ENCODE results near the gene METTL3. TPM values are rescaled to one million over a fixed set of nuclear protein-coding genes. Genes with fewer than 3 reads are reported as not detected.

The METTL3 gene
- total RNA-seq, 1 donor from 2014 or later, result 81.7 TPM

DNA sequence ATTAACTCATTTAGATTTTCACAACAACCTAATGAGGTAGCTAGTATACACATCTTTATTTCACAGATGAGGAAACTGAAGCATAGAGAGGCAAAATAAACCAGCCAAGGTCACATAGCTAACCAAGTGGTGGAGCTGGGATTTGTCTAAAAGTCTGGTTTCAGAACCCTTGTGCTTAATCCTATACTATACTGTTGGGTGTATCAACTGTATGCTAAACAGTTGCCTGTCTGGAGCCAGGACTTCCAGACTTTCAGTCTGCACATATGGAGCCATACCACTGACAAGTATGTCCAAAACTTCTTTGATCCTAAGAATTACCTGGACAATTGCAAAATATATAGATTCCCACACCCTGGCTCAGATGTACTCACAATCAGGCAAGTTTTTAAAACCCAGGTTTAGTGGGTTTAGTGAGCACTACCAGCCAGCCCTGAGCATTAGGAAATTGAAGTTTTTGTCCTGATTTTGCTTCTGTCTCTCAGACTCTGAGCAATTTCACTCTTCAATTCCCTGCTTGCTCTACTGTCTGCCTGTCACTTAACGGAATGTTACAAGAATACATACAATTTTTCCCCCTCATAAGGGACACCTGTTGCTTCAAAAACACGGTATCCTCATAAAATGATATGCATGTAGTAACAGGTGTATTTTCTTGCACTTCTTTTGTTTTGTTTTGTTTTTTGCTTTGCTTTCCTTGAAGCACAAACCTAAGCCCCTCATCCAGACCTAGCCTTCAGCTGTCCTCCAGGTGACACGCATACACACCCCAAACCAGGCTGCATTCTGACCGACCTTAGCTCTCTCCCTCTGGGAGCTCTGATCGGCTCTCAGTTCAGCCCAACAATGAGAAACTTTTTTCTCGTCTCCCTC lies 24.6 kb upstream of the METTL3 start:
- no peak overlapping the region for H3K4me3 Mint-ChIP-seq
- H3K27ac Mint-ChIP-seq, result no peak overlapping the region
- peaks cover 57% of the 10 kb centered on the region for H3K27me3 Mint-ChIP-seq
- no peaks in the 10 kb centered on the region for H3K36me3 Mint-ChIP-seq (ENCODE audit: low read depth)
- intact Hi-C loops (cut with micrococcal nuclease), result no loop called here
- no peaks in the 10 kb centered on the region for H3K9me3 Mint-ChIP-seq
- no peak for DNase-seq
- H3K4me1 Mint-ChIP-seq, result peaks cover 5% of the 10 kb centered on the region

GRCh38 chr14:21534576-21534975 lies 23.4 kb upstream of the METTL3 start:
- H3K27me3 Mint-ChIP-seq, result peaks cover 57% of the 10 kb centered on the region
- intact Hi-C loops (cut with micrococcal nuclease), result no loop called here
- H3K4me1 Mint-ChIP-seq, result peaks cover 5% of the 10 kb centered on the region
- H3K36me3 Mint-ChIP-seq (ENCODE audit: low read depth), result no peaks in the 10 kb centered on the region
- no peak overlapping the region for H3K4me3 Mint-ChIP-seq
- no peaks in the 10 kb centered on the region for H3K9me3 Mint-ChIP-seq
- no peak overlapping the region for H3K27ac Mint-ChIP-seq
- no peak for DNase-seq

DNA sequence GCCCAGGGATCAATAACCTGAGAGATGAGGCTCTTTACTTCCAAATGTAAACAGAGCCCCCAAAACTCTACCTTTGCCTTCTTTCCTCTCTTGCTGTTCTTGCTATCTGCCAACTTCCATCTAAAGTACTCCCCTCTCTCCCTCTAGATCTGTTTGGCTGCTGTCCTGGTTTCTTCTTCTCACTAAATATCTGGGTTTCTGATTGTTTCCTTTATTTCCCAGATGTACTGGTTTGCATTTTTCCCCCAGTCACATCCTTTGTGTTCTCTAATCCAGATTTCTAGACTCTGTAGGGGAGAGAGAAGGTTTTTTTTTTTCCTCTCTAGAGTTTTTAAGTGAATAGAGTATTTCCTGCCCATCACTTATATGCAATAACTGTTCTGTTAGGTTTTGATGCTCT lies 22.2 kb upstream of the METTL3 start:
- DNase-seq, result no peak
- H3K27me3 Mint-ChIP-seq, result peaks cover 48% of the 10 kb centered on the region
- peaks cover 5% of the 10 kb centered on the region for H3K4me1 Mint-ChIP-seq
- H3K4me3 Mint-ChIP-seq, result no peak overlapping the region
- H3K27ac Mint-ChIP-seq, result no peak overlapping the region
- intact Hi-C loops (cut with micrococcal nuclease), result no loop called here
- no peaks in the 10 kb centered on the region for H3K9me3 Mint-ChIP-seq
- no peaks in the 10 kb centered on the region for H3K36me3 Mint-ChIP-seq (ENCODE audit: low read depth)

GRCh38 chr14:21529515-21529914 lies 18.4 kb upstream of the METTL3 start:
- Mint-ChIP-seq H3K4me3 (no peak overlapping the region), H3K9me3 (no peaks in the 10 kb centered on the region), H3K27ac (no peak overlapping the region), H3K36me3 (ENCODE audit: low read depth) (no peaks in the 10 kb centered on the region), H3K27me3 (peaks cover 27% of the 10 kb centered on the region), H3K4me1 (peaks cover 12% of the 10 kb centered on the region)
- no peak for DNase-seq
- intact Hi-C loops (cut with micrococcal nuclease), result no loop called here

- H3K36me3 Mint-ChIP-seq (ENCODE audit: low read depth), result no peaks in the 10 kb centered on the region
- no peak overlapping the region for H3K27ac Mint-ChIP-seq
- no peak overlapping the region for H3K4me3 Mint-ChIP-seq
- no peaks in the 10 kb centered on the region for H3K9me3 Mint-ChIP-seq
- intact Hi-C loops (cut with micrococcal nuclease), result no loop called here
- peaks cover 22% of the 10 kb centered on the region for H3K27me3 Mint-ChIP-seq
- no peak for DNase-seq
- H3K4me1 Mint-ChIP-seq, result peaks cover 12% of the 10 kb centered on the region
These were observed 17.5 kb upstream of the METTL3 start for GRCh38 chr14:21528381-21529348.

GRCh38 chr14:21527318-21527679 lies 16.2 kb upstream of the METTL3 start:
- Mint-ChIP-seq H3K4me3 (peak overlapping the region; percentile 80), H3K9me3 (no peaks in the 10 kb centered on the region), H3K36me3 (ENCODE audit: low read depth) (no peaks in the 10 kb centered on the region), H3K27me3 (peaks cover 19% of the 10 kb centered on the region), H3K4me1 (peaks cover 12% of the 10 kb centered on the region), H3K27ac (no peak overlapping the region)
- no peak for DNase-seq
- intact Hi-C loops (cut with micrococcal nuclease), result no loop called here

- Mint-ChIP-seq H3K4me1 (peaks cover 12% of the 10 kb centered on the region), H3K4me3 (peak overlapping the region; percentile 80), H3K9me3 (no peaks in the 10 kb centered on the region), H3K27me3 (peaks cover 16% of the 10 kb centered on the region), H3K27ac (no peak overlapping the region), H3K36me3 (ENCODE audit: low read depth) (no peaks in the 10 kb centered on the region)
- intact Hi-C loops (cut with micrococcal nuclease), result loop anchor here (1.0 kb wide), 2 partner anchors 16 to 70 kb away; partner anchors contain the start of gene CHD8
- no peak for DNase-seq
These were observed 15.7 kb upstream of the METTL3 start for GRCh38 chr14:21526672-21527317.

- peaks cover 12% of the 10 kb centered on the region for H3K4me1 Mint-ChIP-seq
- no peaks in the 10 kb centered on the region for H3K9me3 Mint-ChIP-seq
- H3K27ac Mint-ChIP-seq, result peak within 1 kb of the TSS; percentile 66
- no peaks in the 10 kb centered on the region for H3K36me3 Mint-ChIP-seq (ENCODE audit: low read depth)
- peak; percentile 87 for DNase-seq
- H3K27me3 Mint-ChIP-seq, result peaks cover 17% of the 10 kb centered on the region
- H3K4me3 Mint-ChIP-seq, result peak within 1 kb of the TSS; percentile 80
- intact Hi-C loops (cut with micrococcal nuclease), result loop anchor here (1.0 kb wide), 2 partner anchors 16 to 70 kb away; partner anchors contain the start of gene CHD8
These were observed 15.0 kb upstream of the METTL3 start, which contains the start of gene SALL2 for GRCh38 chr14:21525962-21526671. SALL2 (minus strand) TSS chr14:21526346; CDS start chr14:21526127, 219 bp downstream.

- Mint-ChIP-seq H3K27me3 (peaks cover 17% of the 10 kb centered on the region), H3K27ac (peak overlapping the region; percentile 4), H3K36me3 (ENCODE audit: low read depth) (no peaks in the 10 kb centered on the region), H3K4me1 (peaks cover 12% of the 10 kb centered on the region), H3K9me3 (no peaks in the 10 kb centered on the region), H3K4me3 (peak overlapping the region; percentile 80)
- intact Hi-C loops (cut with micrococcal nuclease), result no loop called here
- DNase-seq, result no peak
These were observed 14.4 kb upstream of the METTL3 start for GRCh38 chr14:21525571-21525961.

DNA sequence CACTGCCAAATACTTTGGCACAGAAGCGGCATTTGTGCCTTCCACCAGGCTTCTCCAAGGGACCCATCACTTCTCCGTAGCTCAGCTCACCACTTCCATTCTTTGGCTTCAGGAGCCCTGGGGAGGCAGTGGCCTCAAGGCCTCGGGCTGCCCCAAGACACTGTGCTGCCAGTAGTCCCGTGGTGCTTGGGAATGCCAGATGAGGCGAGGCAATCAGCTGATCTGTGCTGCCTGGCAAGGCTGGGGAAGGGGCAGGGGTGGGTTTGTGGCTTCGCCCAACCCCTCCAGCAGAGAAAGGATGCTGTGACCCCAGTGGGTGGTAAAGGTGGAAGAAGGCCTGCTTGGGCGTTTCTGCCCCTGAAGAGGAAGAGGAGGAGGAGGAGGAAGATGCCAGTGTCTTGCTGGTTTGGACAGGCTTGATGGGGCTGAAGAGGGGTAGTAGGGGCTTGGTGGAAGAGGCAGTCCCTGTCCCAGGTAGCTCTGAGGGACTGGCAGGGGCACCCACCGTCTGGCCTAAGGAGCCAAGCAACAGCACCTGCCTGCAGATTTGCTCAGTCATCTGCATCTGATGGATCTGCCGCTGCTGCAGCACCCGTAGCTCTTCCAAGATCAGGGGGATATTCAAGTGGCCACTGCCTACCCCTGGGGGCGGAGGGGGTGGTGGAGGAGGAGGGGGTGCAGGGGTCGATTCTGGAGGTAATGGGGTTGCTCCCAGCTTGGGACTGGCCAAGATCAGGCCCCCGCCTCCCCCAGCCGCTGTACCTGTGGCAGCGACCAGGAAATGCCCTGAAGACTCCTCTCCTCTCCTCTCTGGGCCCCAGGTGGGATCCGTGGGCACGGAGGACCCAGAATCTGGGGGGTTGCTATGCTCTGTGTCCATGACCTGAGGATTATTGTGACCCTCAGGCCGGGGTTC lies 13.7 kb upstream of the METTL3 start:
- Mint-ChIP-seq H3K4me1 (peaks cover 12% of the 10 kb centered on the region), H3K9me3 (no peaks in the 10 kb centered on the region), H3K4me3 (peak overlapping the region; percentile 80), H3K36me3 (ENCODE audit: low read depth) (no peaks in the 10 kb centered on the region), H3K27ac (peak overlapping the region; percentile 66), H3K27me3 (peaks cover 17% of the 10 kb centered on the region)
- intact Hi-C loops (cut with micrococcal nuclease), result no loop called here
- no peak for DNase-seq

- intact Hi-C loops (cut with micrococcal nuclease), result no loop called here
- peaks cover 12% of the 10 kb centered on the region for H3K4me1 Mint-ChIP-seq
These were observed 12.1 kb upstream of the METTL3 start for GRCh38 chr14:21523203-21523602.

DNA sequence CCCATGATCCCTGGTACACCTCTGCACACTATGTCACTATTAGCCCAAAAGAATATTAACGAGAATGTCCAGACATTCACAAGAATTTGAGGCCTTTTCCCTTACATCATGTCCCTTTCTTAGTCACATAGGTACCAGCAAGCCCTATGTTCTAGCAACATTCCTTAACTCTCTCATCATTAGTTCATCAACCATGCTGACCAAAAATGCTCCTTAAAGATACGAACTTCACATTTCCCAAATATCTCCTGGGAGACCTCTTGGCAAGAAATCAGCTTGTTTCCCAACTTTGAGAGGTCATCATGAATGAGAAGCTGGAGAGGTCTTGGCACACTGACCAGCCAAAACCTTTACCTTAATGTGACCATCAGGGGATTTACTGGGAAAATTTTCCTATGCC lies 10.4 kb upstream of the METTL3 start:
- H3K27ac Mint-ChIP-seq, result no peak overlapping the region
- no peaks in the 10 kb centered on the region for H3K36me3 Mint-ChIP-seq (ENCODE audit: low read depth)
- H3K4me3 Mint-ChIP-seq, result no peak overlapping the region
- H3K9me3 Mint-ChIP-seq, result no peaks in the 10 kb centered on the region
- intact Hi-C loops (cut with micrococcal nuclease), result no loop called here
- DNase-seq, result no peak
- peaks cover 17% of the 10 kb centered on the region for H3K27me3 Mint-ChIP-seq
- H3K4me1 Mint-ChIP-seq, result peaks cover 6% of the 10 kb centered on the region

More at GRCh38 chr14:21523203-21523602, 12.1 kb upstream of the METTL3 start:
- H3K4me3 Mint-ChIP-seq, result no peak overlapping the region
- no peak overlapping the region for H3K27ac Mint-ChIP-seq
- peaks cover 16% of the 10 kb centered on the region for H3K27me3 Mint-ChIP-seq
- H3K36me3 Mint-ChIP-seq (ENCODE audit: low read depth), result no peaks in the 10 kb centered on the region
- H3K9me3 Mint-ChIP-seq, result no peaks in the 10 kb centered on the region
- no peak for DNase-seq

Measured in activated CD4-positive, alpha-beta T cell treated with anti-CD3 and anti-CD28 coated beads, Interleukin-2, amount 10 ng/mL, durations not matched to agents 24 days and 14 days (primary cell).